PFSK-1 (cell line): ENCODE measurements around the gene ACP6.

Experiments
- FOXP2 ChIP-seq: optimal IDR thresholded peaks from 2 replicates; pipeline ENCODE3; 2011; ENCODE audit warnings: borderline replicate concordance, control low read depth, inconsistent platforms; ENCODE audit not compliant: insufficient read depth; ENCODE audit errors: extremely low read length, extremely low read depth
- POLR2AphosphoS5 ChIP-seq: IDR thresholded peaks from 2 replicates; pipeline ENCODE4 v1.6.1; 2012; ENCODE audit warnings: low read depth, mild to moderate bottlenecking, control low read depth, low read length, moderate library complexity
- REST ChIP-seq, 2 experiments: IDR thresholded peaks; 2 replicates each; pipeline versions ENCODE4 v1.6.1 to v1.8.0; 2011 to 2012; ENCODE audit warnings: low read depth in 2 of 2, low read length in 2 of 2, control low read depth in 1 of 2, inconsistent platforms in 1 of 2, mild to moderate bottlenecking in 1 of 2, moderate library complexity in 1 of 2; ENCODE audit not compliant: insufficient read depth in 1 of 2
- SIN3A ChIP-seq: IDR thresholded peaks from 2 replicates; pipeline ENCODE4 v1.6.1; 2012; ENCODE audit warnings: mild to moderate bottlenecking, low read length, moderate library complexity, borderline replicate concordance; ENCODE audit not compliant: insufficient read depth
- TAF1 ChIP-seq: IDR thresholded peaks from 2 replicates; pipeline ENCODE4 v1.6.1; 2012; ENCODE audit warnings: low read length, control low read depth, borderline replicate concordance; ENCODE audit not compliant: insufficient read depth

Gene ACP6

DNA sequence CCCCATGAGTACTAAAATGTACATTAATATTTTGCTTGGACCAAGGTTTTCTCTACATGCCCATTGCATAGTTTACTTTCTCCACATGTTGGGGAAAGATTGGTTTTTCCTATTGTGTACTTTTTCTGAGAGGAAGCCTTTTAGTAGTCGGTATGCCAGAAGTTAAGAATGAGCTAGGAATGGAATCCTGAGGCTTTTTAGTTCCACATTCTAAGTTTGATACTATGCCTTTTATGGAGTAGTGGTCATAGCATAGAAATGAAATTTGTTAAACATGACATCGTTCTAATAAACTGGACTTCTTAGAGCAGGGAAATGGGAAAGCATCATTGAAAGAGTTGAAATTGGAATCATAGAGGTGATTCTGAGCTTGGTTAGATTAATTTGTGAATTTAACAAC is 64.7 kb downstream of the ACP6 start:
- TF ChIP-seq TAF1: no peak
- TF ChIP-seq POLR2AphosphoS5: no peak
- no peak for TF ChIP-seq REST (IDR thresholded peaks at IDR 0.05; ENCODE audit: insufficient read depth in 1 of 2, low read depth in 2 of 2, low read length in 2 of 2)
- TF ChIP-seq FOXP2: no peak

DNA sequence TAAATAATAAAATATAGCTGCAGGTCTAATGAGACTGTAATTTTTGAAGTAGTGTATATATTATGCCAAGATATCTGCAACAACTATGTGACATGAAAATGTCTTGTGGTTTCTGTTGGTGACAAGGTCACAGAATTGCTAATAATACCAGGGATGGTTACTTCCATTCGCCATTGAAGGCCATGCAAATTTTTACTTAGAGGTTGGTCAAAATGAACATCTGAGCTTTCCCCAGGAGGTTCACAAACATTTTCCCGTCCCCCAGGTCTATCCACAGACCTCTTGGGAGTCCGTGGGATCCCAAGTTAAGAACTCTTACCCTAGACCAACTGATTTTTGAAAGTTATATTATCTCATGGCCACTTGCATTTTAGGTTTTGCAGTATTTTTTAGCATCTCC is 66.3 kb downstream of the ACP6 start:
- TF ChIP-seq TAF1 (no peak), POLR2AphosphoS5 (no peak), FOXP2 (no peak), SIN3A (no peak), REST (IDR thresholded peaks at IDR 0.05; ENCODE audit: insufficient read depth in 1 of 2, low read depth in 2 of 2, low read length in 2 of 2) (no peak)

- TF ChIP-seq REST (IDR thresholded peaks at IDR 0.05; ENCODE audit: insufficient read depth in 1 of 2, low read depth in 2 of 2, low read length in 2 of 2): no peak
- TF ChIP-seq POLR2AphosphoS5: peak; percentile 10; the same call in 1 of the 2 replicates
- no peak for TF ChIP-seq SIN3A
- no peak for TF ChIP-seq TAF1
Observed at GRCh38 chr1:147600119-147601111, 69.9 kb downstream of the ACP6 start.

GRCh38 chr1:147599362-147600118 is 70.8 kb downstream of the ACP6 start:
- 0 out of 4 replicates have a peak, but pooled peaks of 1 of the 2 experiments have one; percentile 5 for TF ChIP-seq REST (IDR thresholded peaks at IDR 0.05; ENCODE audit: insufficient read depth in 1 of 2, low read depth in 2 of 2, low read length in 2 of 2)
- no peak for TF ChIP-seq SIN3A
- no peak for TF ChIP-seq TAF1
- peak; percentile 65 for TF ChIP-seq FOXP2
- TF ChIP-seq POLR2AphosphoS5: peak; percentile 80
